ENCODE measurements around the gene DLGAP1.

- no peak for TF ChIP-seq ZNF274 (IDR thresholded peaks at IDR 0.05; ENCODE audit: low read depth, low read length)
- TF ChIP-seq YY1 (IDR thresholded peaks at IDR 0.05; ENCODE audit: insufficient read depth, insufficient read length): no peak
Observed at GRCh38 chr18:3872641-3873040, 582.5 kb downstream of the DLGAP1 start.
